GM23338 (cell line): ENCODE results near the gene SESN3. TPM values are rescaled to one million over a fixed set of nuclear protein-coding genes. Genes with fewer than 3 reads are reported as not detected.

ENCODE experiments used
- ATAC-seq: fragments of 200-7000 bp; cut with Tn5 transposase; 3 replicates; pipeline ENCODE4 v1.9.1; 2020
- DNase-seq: peaks from one replicate; pipeline ENCODE4 v3.0.0-alpha.2; 2015; ENCODE audit warnings: low spot score
- H2AFZ ChIP-seq: fragments of 200-600 bp; sonication (generic); 2 replicates; pipeline ENCODE4 v1.8.0; 2016; ENCODE audit warnings: antibody characterized with exemption, mild to moderate bottlenecking, moderate library complexity
- H3F3A ChIP-seq: fragments of 200-600 bp; sonication (generic); replicated peaks from 2 replicates; pipeline ENCODE4 v1.8.0; 2017; ENCODE audit warnings: antibody characterized with exemption, mixed run types, low read depth
- H3K27ac ChIP-seq: fragments of 200-600 bp; sonication (generic); 2 replicates; pipeline ENCODE4 v1.6.1; 2016; ENCODE audit warnings: low read depth
- H3K27me3 ChIP-seq: fragments of 200-600 bp; sonication (generic); 2 replicates; pipeline ENCODE4 v1.8.0; 2016; ENCODE audit warnings: mild to moderate bottlenecking, mixed run types, moderate library complexity; ENCODE audit not compliant: insufficient read depth
- H3K36me3 ChIP-seq: fragments of 200-600 bp; sonication (generic); 2 replicates; pipeline ENCODE4 v1.8.0; 2016; ENCODE audit warnings: mild to moderate bottlenecking; ENCODE audit not compliant: insufficient read depth
- H3K4me1 ChIP-seq: fragments of 200-600 bp; sonication (generic); 2 replicates; pipeline ENCODE4 v1.8.0; 2016; ENCODE audit warnings: mild to moderate bottlenecking, moderate library complexity; ENCODE audit not compliant: insufficient read depth
- H3K4me2 ChIP-seq: fragments of 200-600 bp; sonication (generic); 2 replicates; pipeline ENCODE4 v1.7.1; 2017; ENCODE audit warnings: mixed run types
- H3K4me3 ChIP-seq: fragments of 200-600 bp; sonication (generic); 2 replicates; pipeline ENCODE4 v1.6.1; 2016; ENCODE audit warnings: mixed run types
- H3K79me2 ChIP-seq: fragments of 200-600 bp; sonication (generic); replicated peaks from 2 replicates; pipeline ENCODE4 v1.8.0; 2017; ENCODE audit warnings: mild to moderate bottlenecking; ENCODE audit not compliant: insufficient read depth
- H3K9me2 ChIP-seq: fragments of 200-600 bp; sonication (generic); 2 replicates; pipeline ENCODE4 v1.8.0; 2017; ENCODE audit not compliant: insufficient read depth
- H4K20me1 ChIP-seq: fragments of 200-600 bp; sonication (generic); replicated peaks from 2 replicates; pipeline ENCODE4 v1.8.0; 2017; ENCODE audit warnings: mild to moderate bottlenecking; ENCODE audit not compliant: insufficient read depth
- H3K27ac Mint-ChIP-seq: 2 replicates; pipeline ENCODE4 v1.8.0; 2020; ENCODE audit warnings: inconsistent platforms, mild to moderate bottlenecking, moderate library complexity, mixed read lengths
- H3K27me3 Mint-ChIP-seq: 3 replicates; pipeline ENCODE4 v1.8.0; 2022; ENCODE audit warnings: low read depth, mild to moderate bottlenecking, moderate library complexity, mixed read lengths, inconsistent platforms; ENCODE audit not compliant: insufficient read depth, poor library complexity
- H3K36me3 Mint-ChIP-seq: 3 replicates; pipeline ENCODE4 v1.8.0; 2021; ENCODE audit warnings: low read depth, mild to moderate bottlenecking, inconsistent platforms, moderate library complexity, mixed read lengths
- H3K4me1 Mint-ChIP-seq: 3 replicates; pipeline ENCODE4 v1.8.0; 2020; ENCODE audit warnings: mild to moderate bottlenecking, inconsistent platforms, mixed read lengths
- H3K4me3 Mint-ChIP-seq: 3 replicates; pipeline ENCODE4 v1.8.0; 2021; ENCODE audit warnings: moderate library complexity, mild to moderate bottlenecking, inconsistent platforms, mixed read lengths
- H3K9me3 Mint-ChIP-seq: 3 replicates; pipeline ENCODE4 v1.8.0; 2020; ENCODE audit warnings: moderate library complexity, mild to moderate bottlenecking, inconsistent platforms, mixed read lengths
- CTCF ChIP-seq, 2 experiments: fragments of 200-600 bp in 1 of 2; sonication (generic) in 1 of 2; conservative IDR thresholded peaks; 2 replicates each; pipeline versions ENCODE4 v1.5.1 to v1.6.1; 2016 to 2017; ENCODE audit warnings: antibody characterized with exemption in 2 of 2, low read depth in 2 of 2, mild to moderate bottlenecking in 2 of 2, moderate library complexity in 1 of 2
- ETS1 ChIP-seq: IDR thresholded peaks from 2 replicates; pipeline ENCODE4 v1.6.1; 2016; ENCODE audit warnings: antibody characterized with exemption
- STAT1 ChIP-seq: IDR thresholded peaks from one replicate; pipeline ENCODE4 v1.6.1; 2016; ENCODE audit warnings: antibody characterized with exemption; ENCODE audit not compliant: unreplicated experiment
- ZNF331 ChIP-seq: fragments of 250-450 bp; sonication (Bioruptor Pico); IDR thresholded peaks from 2 replicates; pipeline ENCODE4 v1.5.0; 2020; ENCODE audit warnings: low read depth, mild to moderate bottlenecking, moderate library complexity
- ZNF462 ChIP-seq: fragments of 250-450 bp; sonication (Bioruptor Pico); IDR thresholded peaks from 2 replicates; pipeline ENCODE4 v1.5.0; 2020; ENCODE audit warnings: mild to moderate bottlenecking, moderate library complexity
- polyA plus RNA-seq: library from polyadenylated mRNA; unstranded; fragments of >200 nt; fragmentation: Nextera tagmentation; extraction: Ambion mirVana; gene quantifications from 2 replicates; pipeline ENCODE4 v1.2.1, GENCODE V29; 2016
- total RNA-seq: library from RNA; depleted of rRNA; stranded (reverse); fragments of >200 nt; shearing (Covaris generic); gene quantifications from 2 replicates; pipeline ENCODE4 v1.2.3, GENCODE V29; 2014

The SESN3 gene
- total and polyA plus RNA-seq, 2 experiments from 2014 or later, result 5.5 to 30.5 TPM

- TF ChIP-seq ZNF462 (CRISPR knock-in tag), result no peak
- TF ChIP-seq CTCF (conservative IDR thresholded peaks at IDR 0.05; ENCODE audit: low read depth in 2 of 2), result no peak
Observed at GRCh38 chr11:95147364-95147905, 83.6 kb downstream of the SESN3 start (continued).

- Histone ChIP-seq H3K4me3 (no peak overlapping the region), H3K4me1 (peaks cover 7% of the 10 kb centered on the region; the same call in 1 of the 2 replicates), H3K36me3 (no peaks in the 10 kb centered on the region; the same call in 1 of the 2 replicates), H3F3A (no peaks in the 10 kb centered on the region), H3K4me2 (no peak overlapping the region), H2AFZ (no peak overlapping the region), H3K27ac (no peak overlapping the region), H3K27me3 (peaks cover 70% of the 10 kb centered on the region), H3K79me2 (no peaks in the 10 kb centered on the region), H3K9me2 (peaks cover 5% of the 10 kb centered on the region; the same call in 1 of the 2 replicates), H4K20me1 (0 out of 2 replicates have a peak, but pooled peaks cover 3% of the 10 kb centered on the region)
- ATAC-seq (no peak), DNase-seq (no peak)
- H3K27ac Mint-ChIP-seq, result no peak overlapping the region
- peaks cover 36% of the 10 kb centered on the region for H3K27me3 Mint-ChIP-seq
- no peaks in the 10 kb centered on the region for H3K36me3 Mint-ChIP-seq
- H3K9me3 Mint-ChIP-seq, result no peaks in the 10 kb centered on the region
- H3K4me1 Mint-ChIP-seq, result peaks cover 3% of the 10 kb centered on the region
- no peak overlapping the region for H3K4me3 Mint-ChIP-seq
- TF ChIP-seq STAT1, result no peak
- no peak for TF ChIP-seq ZNF331
- TF ChIP-seq ETS1, result no peak
Observed at GRCh38 chr11:95145430-95146060, 85.5 kb downstream of the SESN3 start.
